WTC11 (cell line): ENCODE results near the gene TTC24.

Experiments
- FOXJ3 ChIP-seq: sonication (generic); formaldehyde crosslinking; IDR thresholded peaks from 2 replicates; pipeline ENCODE4 v1.9.0; 2021; ENCODE audit warnings: missing genetic modification reagents, mild to moderate bottlenecking, borderline replicate concordance
- TF ChIP-seq, protein P1 (sequence below): fragments of 250-450 bp; sonication (Bioruptor Pico); conservative IDR thresholded peaks from 2 replicates; pipeline ENCODE4 v1.9.0; 2021; ENCODE audit warnings: mild to moderate bottlenecking
- TF ChIP-seq, protein P2 (sequence below): sonication (generic); formaldehyde crosslinking; IDR thresholded peaks from 2 replicates; pipeline ENCODE4 v1.8.0; 2023; ENCODE audit warnings: missing genetic modification reagents

DNA sequence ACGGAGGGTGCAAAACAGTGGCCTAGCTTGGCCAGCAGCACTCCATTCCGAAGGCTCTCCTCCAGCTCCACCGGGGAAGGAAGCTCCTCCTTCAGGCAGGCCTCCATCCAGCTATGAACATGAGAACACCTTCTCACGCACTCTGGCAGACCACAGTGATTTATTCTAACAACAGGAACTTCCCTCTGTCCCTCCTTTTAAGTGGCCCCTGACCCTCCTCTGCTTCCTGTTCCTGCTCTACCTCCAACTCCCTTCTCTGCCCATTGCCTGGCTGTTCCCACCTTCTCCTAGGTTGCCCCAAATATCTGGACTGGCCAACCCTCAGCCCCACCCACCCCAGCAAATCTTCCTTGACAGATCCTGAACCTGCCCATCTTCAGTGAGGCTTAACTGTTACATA lies 13.1 kb upstream of the TTC24 start:
- TF ChIP-seq, protein P1, sequence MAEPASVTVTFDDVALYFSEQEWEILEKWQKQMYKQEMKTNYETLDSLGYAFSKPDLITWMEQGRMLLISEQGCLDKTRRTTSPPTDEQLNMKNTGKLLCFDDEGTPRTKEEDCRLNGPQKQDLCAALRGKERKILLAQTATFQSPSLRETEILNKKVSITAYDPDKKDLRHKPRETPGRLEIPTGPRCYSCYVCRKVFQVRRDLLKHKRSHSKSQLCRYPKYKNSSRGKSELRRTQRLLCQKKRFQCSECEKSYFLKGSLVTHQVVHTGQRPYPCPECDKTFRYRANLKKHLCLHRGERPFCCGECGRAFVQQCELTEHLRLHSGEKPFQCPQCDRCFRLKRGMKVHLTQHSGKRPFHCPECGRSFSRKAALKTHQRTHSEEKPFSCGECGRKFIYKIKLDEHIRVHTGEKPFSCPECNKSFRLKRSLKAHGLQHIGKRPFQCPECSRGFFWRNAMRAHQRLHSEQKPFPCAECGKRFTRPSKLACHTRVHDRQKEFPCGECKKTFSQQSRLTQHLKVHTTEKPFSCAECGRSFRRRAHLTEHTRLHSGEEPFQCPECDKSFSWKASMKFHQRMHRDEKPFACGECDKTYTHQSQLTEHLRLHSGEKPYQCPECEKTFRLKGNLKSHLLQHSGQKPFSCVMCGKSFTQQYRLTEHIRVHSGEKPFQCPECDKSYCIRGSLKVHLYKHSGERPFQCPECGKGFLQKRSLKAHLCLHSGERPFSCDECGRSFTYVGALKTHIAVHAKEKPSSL (CRISPR knock-in tag) = no peak
- TF ChIP-seq FOXJ3 = no peak
- TF ChIP-seq, protein P2, sequence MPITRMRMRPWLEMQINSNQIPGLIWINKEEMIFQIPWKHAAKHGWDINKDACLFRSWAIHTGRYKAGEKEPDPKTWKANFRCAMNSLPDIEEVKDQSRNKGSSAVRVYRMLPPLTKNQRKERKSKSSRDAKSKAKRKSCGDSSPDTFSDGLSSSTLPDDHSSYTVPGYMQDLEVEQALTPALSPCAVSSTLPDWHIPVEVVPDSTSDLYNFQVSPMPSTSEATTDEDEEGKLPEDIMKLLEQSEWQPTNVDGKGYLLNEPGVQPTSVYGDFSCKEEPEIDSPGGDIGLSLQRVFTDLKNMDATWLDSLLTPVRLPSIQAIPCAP (CRISPR knock-in tag) = no peak
